ENCODE results near the gene AK5.

- TF ChIP-seq, protein P1, sequence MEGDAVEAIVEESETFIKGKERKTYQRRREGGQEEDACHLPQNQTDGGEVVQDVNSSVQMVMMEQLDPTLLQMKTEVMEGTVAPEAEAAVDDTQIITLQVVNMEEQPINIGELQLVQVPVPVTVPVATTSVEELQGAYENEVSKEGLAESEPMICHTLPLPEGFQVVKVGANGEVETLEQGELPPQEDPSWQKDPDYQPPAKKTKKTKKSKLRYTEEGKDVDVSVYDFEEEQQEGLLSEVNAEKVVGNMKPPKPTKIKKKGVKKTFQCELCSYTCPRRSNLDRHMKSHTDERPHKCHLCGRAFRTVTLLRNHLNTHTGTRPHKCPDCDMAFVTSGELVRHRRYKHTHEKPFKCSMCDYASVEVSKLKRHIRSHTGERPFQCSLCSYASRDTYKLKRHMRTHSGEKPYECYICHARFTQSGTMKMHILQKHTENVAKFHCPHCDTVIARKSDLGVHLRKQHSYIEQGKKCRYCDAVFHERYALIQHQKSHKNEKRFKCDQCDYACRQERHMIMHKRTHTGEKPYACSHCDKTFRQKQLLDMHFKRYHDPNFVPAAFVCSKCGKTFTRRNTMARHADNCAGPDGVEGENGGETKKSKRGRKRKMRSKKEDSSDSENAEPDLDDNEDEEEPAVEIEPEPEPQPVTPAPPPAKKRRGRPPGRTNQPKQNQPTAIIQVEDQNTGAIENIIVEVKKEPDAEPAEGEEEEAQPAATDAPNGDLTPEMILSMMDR (IDR thresholded peaks at IDR 0.05): no peak
- no peak for TF ChIP-seq POLR2AphosphoS5 (IDR thresholded peaks at IDR 0.05)
These were observed 252.6 kb downstream of the AK5 start for GRCh38 chr1:77534456-77534855.

All from transverse colon (tissue), 4 donors.